ENCODE data around the gene TMEFF2.

TMEFF2 gene

GRCh38 chr2:192029089-192029488 is 165.6 kb downstream of the TMEFF2 start:
- TF ChIP-seq CTCF (IDR thresholded peaks at IDR 0.05; ENCODE audit: control insufficient read depth, extremely low read depth, insufficient read depth), result no peak
- no peak overlapping the region for H3K4me3 ChIP-seq (ENCODE audit: low read depth, low read length)
- no peak for DNase-seq (ENCODE audit: low read depth)

DNA sequence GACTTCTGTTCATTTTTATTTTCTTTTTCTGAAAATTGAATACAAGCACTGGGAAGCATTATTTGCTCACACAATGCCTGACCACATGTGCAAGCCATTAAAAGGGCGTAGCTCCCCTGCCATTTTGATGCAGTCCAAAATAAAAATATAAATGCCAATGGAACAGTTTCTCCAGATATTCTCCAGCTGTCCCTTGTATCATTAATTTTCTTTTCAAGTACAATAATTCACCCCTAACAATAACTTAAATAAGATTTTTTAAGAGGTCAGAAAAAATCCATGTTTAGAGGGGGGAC is 168.0 kb downstream of the TMEFF2 start:
- DNase-seq (ENCODE audit: low read depth), result no peak

DNA sequence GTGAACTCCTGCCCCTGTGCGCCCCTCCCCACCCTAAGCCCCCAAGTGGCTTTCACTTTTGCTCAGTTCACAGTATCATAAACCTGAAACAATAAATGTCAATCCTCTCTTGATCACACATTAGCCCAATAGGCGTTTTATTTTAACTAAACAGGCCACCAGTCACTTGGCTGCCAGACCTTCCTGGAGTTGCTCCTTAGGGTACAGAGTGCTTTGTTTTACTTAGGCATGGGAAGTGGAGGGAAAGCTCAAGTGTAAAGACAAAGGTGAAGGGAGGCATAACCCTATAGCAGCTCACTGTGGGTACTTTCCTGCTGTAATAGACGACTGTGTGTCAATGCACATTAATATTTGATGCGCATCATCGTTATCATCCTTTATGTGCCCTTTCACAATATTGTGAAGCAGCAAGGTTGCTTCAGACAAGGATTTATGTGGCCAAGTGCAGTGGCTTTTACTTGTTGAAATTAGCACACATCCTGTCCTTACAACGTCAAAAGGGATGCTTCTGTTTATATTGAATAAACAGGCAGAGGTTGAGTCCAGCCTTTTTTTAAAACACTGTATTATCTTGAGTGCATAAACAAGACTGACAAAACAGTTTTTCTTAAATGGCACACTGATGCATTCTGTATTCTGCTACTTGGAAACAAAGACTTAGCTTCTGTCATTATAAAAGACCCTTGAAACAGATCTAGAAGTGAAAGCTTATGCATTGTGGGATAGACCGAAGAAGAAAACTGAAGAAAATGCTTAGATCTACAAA is 168.5 kb downstream of the TMEFF2 start:
- no peak for TF ChIP-seq CTCF (IDR thresholded peaks at IDR 0.05; ENCODE audit: control insufficient read depth, extremely low read depth, insufficient read depth)
- no peak for DNase-seq (ENCODE audit: low read depth)
- no peak overlapping the region for H3K4me3 ChIP-seq (ENCODE audit: low read depth, low read length)

More for the DNA sequence above, 168.0 kb downstream of the TMEFF2 start:
- no peak overlapping the region for H3K4me3 ChIP-seq (ENCODE audit: low read depth, low read length)
- no peak for TF ChIP-seq CTCF (IDR thresholded peaks at IDR 0.05; ENCODE audit: control insufficient read depth, extremely low read depth, insufficient read depth)

- no peak for TF ChIP-seq CTCF (IDR thresholded peaks at IDR 0.05; ENCODE audit: control insufficient read depth, extremely low read depth, insufficient read depth)
- no peak for DNase-seq (ENCODE audit: low read depth)
These were observed 169.1 kb downstream of the TMEFF2 start for GRCh38 chr2:192025637-192026036.

DNA sequence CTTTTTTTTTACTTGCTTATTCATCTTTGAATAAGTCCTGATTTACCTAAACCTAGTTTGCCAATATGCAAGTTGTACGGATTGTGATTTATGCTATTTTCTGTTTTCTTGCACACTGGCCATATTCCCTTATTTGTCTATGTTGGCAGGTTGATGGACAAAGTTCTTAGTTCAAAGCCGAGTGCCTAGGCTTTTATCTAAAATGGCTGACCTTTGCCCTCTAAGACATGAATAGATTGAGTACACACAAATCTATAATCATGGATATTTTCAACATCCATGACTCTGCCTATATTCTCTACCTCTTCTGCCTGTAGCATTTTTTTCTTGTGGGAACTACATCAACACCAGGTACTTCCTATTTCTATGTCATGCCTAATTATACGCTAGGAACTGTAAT is 171.7 kb downstream of the TMEFF2 start:
- no peak overlapping the region for H3K4me3 ChIP-seq (ENCODE audit: low read depth, low read length)
- DNase-seq (ENCODE audit: low read depth), result no peak
- TF ChIP-seq CTCF (IDR thresholded peaks at IDR 0.05; ENCODE audit: control insufficient read depth, extremely low read depth, insufficient read depth), result no peak

More at GRCh38 chr2:192025637-192026036, 169.1 kb downstream of the TMEFF2 start:
- no peak overlapping the region for H3K4me3 ChIP-seq (ENCODE audit: low read depth, low read length)

- no peak for DNase-seq (ENCODE audit: low read depth)
- no peak overlapping the region for H3K4me3 ChIP-seq (ENCODE audit: low read depth, low read length)
- TF ChIP-seq CTCF (IDR thresholded peaks at IDR 0.05; ENCODE audit: control insufficient read depth, extremely low read depth, insufficient read depth), result no peak
These were observed 176.9 kb downstream of the TMEFF2 start for GRCh38 chr2:192017844-192018243.

DNA sequence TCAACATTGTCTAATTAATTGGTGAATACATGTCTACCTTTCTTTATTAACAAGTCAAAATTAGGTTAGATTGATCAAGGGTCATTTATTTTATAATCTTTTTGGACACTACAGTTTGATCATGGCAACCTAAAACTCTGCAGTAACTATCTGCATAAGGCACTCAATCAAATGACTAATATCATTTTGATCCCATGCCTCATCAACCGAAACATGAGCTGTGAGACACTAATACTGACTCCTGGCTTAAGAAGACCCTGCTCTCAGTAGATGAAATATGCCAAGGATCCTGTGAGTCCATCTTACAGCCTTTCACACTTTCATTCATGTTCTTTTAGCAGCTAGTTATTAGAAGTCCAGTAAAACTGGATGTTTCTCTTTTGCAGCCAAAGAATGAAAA is 178.5 kb downstream of the TMEFF2 start:
- no peak overlapping the region for H3K4me3 ChIP-seq (ENCODE audit: low read depth, low read length)
- no peak for DNase-seq (ENCODE audit: low read depth)
- no peak for TF ChIP-seq CTCF (IDR thresholded peaks at IDR 0.05; ENCODE audit: control insufficient read depth, extremely low read depth, insufficient read depth)
